GM23338 (cell line): ENCODE measurements around the gene PLA2G6. TPM values are rescaled to one million over a fixed set of nuclear protein-coding genes. Genes with fewer than 3 reads are reported as not detected.

Experiments used
- ATAC-seq: fragments of 200-7000 bp; cut with Tn5 transposase; 3 replicates; pipeline ENCODE4 v1.9.1; 2020
- DNase-seq: peaks from one replicate; pipeline ENCODE4 v3.0.0-alpha.2; 2015; ENCODE audit warnings: low spot score
- H2AFZ ChIP-seq: fragments of 200-600 bp; sonication (generic); 2 replicates; pipeline ENCODE4 v1.8.0; 2016; ENCODE audit warnings: antibody characterized with exemption, mild to moderate bottlenecking, moderate library complexity
- H3F3A ChIP-seq: fragments of 200-600 bp; sonication (generic); replicated peaks from 2 replicates; pipeline ENCODE4 v1.8.0; 2017; ENCODE audit warnings: antibody characterized with exemption, mixed run types, low read depth
- H3K27ac ChIP-seq: fragments of 200-600 bp; sonication (generic); 2 replicates; pipeline ENCODE4 v1.6.1; 2016; ENCODE audit warnings: low read depth
- H3K27me3 ChIP-seq: fragments of 200-600 bp; sonication (generic); 2 replicates; pipeline ENCODE4 v1.8.0; 2016; ENCODE audit warnings: mild to moderate bottlenecking, mixed run types, moderate library complexity; ENCODE audit not compliant: insufficient read depth
- H3K36me3 ChIP-seq: fragments of 200-600 bp; sonication (generic); 2 replicates; pipeline ENCODE4 v1.8.0; 2016; ENCODE audit warnings: mild to moderate bottlenecking; ENCODE audit not compliant: insufficient read depth
- H3K4me1 ChIP-seq: fragments of 200-600 bp; sonication (generic); 2 replicates; pipeline ENCODE4 v1.8.0; 2016; ENCODE audit warnings: mild to moderate bottlenecking, moderate library complexity; ENCODE audit not compliant: insufficient read depth
- H3K4me2 ChIP-seq: fragments of 200-600 bp; sonication (generic); 2 replicates; pipeline ENCODE4 v1.7.1; 2017; ENCODE audit warnings: mixed run types
- H3K4me3 ChIP-seq: fragments of 200-600 bp; sonication (generic); 2 replicates; pipeline ENCODE4 v1.6.1; 2016; ENCODE audit warnings: mixed run types
- H3K79me2 ChIP-seq: fragments of 200-600 bp; sonication (generic); replicated peaks from 2 replicates; pipeline ENCODE4 v1.8.0; 2017; ENCODE audit warnings: mild to moderate bottlenecking; ENCODE audit not compliant: insufficient read depth
- H3K9me2 ChIP-seq: fragments of 200-600 bp; sonication (generic); 2 replicates; pipeline ENCODE4 v1.8.0; 2017; ENCODE audit not compliant: insufficient read depth
- H4K20me1 ChIP-seq: fragments of 200-600 bp; sonication (generic); replicated peaks from 2 replicates; pipeline ENCODE4 v1.8.0; 2017; ENCODE audit warnings: mild to moderate bottlenecking; ENCODE audit not compliant: insufficient read depth
- H3K27ac Mint-ChIP-seq: 2 replicates; pipeline ENCODE4 v1.8.0; 2020; ENCODE audit warnings: inconsistent platforms, mild to moderate bottlenecking, moderate library complexity, mixed read lengths
- H3K27me3 Mint-ChIP-seq: 3 replicates; pipeline ENCODE4 v1.8.0; 2022; ENCODE audit warnings: low read depth, mild to moderate bottlenecking, moderate library complexity, mixed read lengths, inconsistent platforms; ENCODE audit not compliant: insufficient read depth, poor library complexity
- H3K36me3 Mint-ChIP-seq: 3 replicates; pipeline ENCODE4 v1.8.0; 2021; ENCODE audit warnings: low read depth, mild to moderate bottlenecking, inconsistent platforms, moderate library complexity, mixed read lengths
- H3K4me1 Mint-ChIP-seq: 3 replicates; pipeline ENCODE4 v1.8.0; 2020; ENCODE audit warnings: mild to moderate bottlenecking, inconsistent platforms, mixed read lengths
- H3K4me3 Mint-ChIP-seq: 3 replicates; pipeline ENCODE4 v1.8.0; 2021; ENCODE audit warnings: moderate library complexity, mild to moderate bottlenecking, inconsistent platforms, mixed read lengths
- H3K9me3 Mint-ChIP-seq: 3 replicates; pipeline ENCODE4 v1.8.0; 2020; ENCODE audit warnings: moderate library complexity, mild to moderate bottlenecking, inconsistent platforms, mixed read lengths
- CREB1 ChIP-seq: fragments of 250-450 bp; sonication (Bioruptor Pico); IDR thresholded peaks from 2 replicates; pipeline ENCODE4 v1.5.0; 2020; ENCODE audit warnings: low read depth, mild to moderate bottlenecking, moderate library complexity
- EZH2 ChIP-seq: fragments of 200-600 bp; sonication (generic); IDR thresholded peaks from one replicate; pipeline ENCODE4 v1.8.0; 2017; ENCODE audit warnings: antibody characterized with exemption, mild to moderate bottlenecking, low read depth; ENCODE audit not compliant: unreplicated experiment
- EZH2phosphoT487 ChIP-seq: fragments of 200-600 bp; sonication (generic); IDR thresholded peaks from one replicate; pipeline ENCODE4 v1.8.1; 2018; ENCODE audit warnings: antibody characterized with exemption; ENCODE audit not compliant: unreplicated experiment
- JUNB ChIP-seq: IDR thresholded peaks from one replicate; pipeline ENCODE4 v1.6.1; 2016; ENCODE audit warnings: antibody characterized with exemption; ENCODE audit not compliant: unreplicated experiment
- NANOG ChIP-seq: IDR thresholded peaks from 2 replicates; pipeline ENCODE4 v1.6.1; 2016; ENCODE audit warnings: antibody characterized with exemption, borderline replicate concordance
- REST ChIP-seq: IDR thresholded peaks from one replicate; pipeline ENCODE4 v1.6.1; 2018; ENCODE audit warnings: antibody characterized with exemption; ENCODE audit not compliant: unreplicated experiment
- ZNF331 ChIP-seq: fragments of 250-450 bp; sonication (Bioruptor Pico); IDR thresholded peaks from 2 replicates; pipeline ENCODE4 v1.5.0; 2020; ENCODE audit warnings: low read depth, mild to moderate bottlenecking, moderate library complexity
- polyA plus RNA-seq: library from polyadenylated mRNA; unstranded; fragments of >200 nt; fragmentation: Nextera tagmentation; extraction: Ambion mirVana; gene quantifications from 2 replicates; pipeline ENCODE4 v1.2.1, GENCODE V29; 2016
- total RNA-seq: library from RNA; depleted of rRNA; stranded (reverse); fragments of >200 nt; shearing (Covaris generic); gene quantifications from 2 replicates; pipeline ENCODE4 v1.2.3, GENCODE V29; 2014
- TF ChIP-seq, protein P1 (sequence below), 2 experiments: fragments of 200-600 bp in 1 of 2; sonication (generic) in 1 of 2; conservative IDR thresholded peaks; 2 replicates each; pipeline versions ENCODE4 v1.5.1 to v1.6.1; 2016 to 2017; ENCODE audit warnings: antibody characterized with exemption in 2 of 2, low read depth in 2 of 2, mild to moderate bottlenecking in 2 of 2, moderate library complexity in 1 of 2

The PLA2G6 gene
- total and polyA plus RNA-seq, 2 experiments from 2014 or later, result 4.5 to 12.6 TPM

- Mint-ChIP-seq H3K4me1 (peaks cover 6% of the 10 kb centered on the region; the same call in 2 of the 3 replicates), H3K27me3 (peaks cover 32% of the 10 kb centered on the region), H3K27ac (no peak overlapping the region), H3K9me3 (no peaks in the 10 kb centered on the region), H3K4me3 (no peak overlapping the region), H3K36me3 (no peaks in the 10 kb centered on the region; the same call in 2 of the 3 replicates)
- peak overlapping the region; percentile 51 for H3K4me3 ChIP-seq
- no peak for TF ChIP-seq EZH2
- TF ChIP-seq JUNB, result no peak
- TF ChIP-seq, protein P1, sequence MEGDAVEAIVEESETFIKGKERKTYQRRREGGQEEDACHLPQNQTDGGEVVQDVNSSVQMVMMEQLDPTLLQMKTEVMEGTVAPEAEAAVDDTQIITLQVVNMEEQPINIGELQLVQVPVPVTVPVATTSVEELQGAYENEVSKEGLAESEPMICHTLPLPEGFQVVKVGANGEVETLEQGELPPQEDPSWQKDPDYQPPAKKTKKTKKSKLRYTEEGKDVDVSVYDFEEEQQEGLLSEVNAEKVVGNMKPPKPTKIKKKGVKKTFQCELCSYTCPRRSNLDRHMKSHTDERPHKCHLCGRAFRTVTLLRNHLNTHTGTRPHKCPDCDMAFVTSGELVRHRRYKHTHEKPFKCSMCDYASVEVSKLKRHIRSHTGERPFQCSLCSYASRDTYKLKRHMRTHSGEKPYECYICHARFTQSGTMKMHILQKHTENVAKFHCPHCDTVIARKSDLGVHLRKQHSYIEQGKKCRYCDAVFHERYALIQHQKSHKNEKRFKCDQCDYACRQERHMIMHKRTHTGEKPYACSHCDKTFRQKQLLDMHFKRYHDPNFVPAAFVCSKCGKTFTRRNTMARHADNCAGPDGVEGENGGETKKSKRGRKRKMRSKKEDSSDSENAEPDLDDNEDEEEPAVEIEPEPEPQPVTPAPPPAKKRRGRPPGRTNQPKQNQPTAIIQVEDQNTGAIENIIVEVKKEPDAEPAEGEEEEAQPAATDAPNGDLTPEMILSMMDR (conservative IDR thresholded peaks at IDR 0.05; ENCODE audit: low read depth in 2 of 2), result 0 out of 4 replicates have a peak, but pooled peaks of 1 of the 2 experiments have one; percentile 0
- H3F3A ChIP-seq, result no peaks in the 10 kb centered on the region
- H3K79me2 ChIP-seq, result no peaks in the 10 kb centered on the region
- H2AFZ ChIP-seq, result no peak overlapping the region; the same call in 1 of the 2 replicates
- no peak overlapping the region for H3K27ac ChIP-seq
- no peaks in the 10 kb centered on the region for H3K36me3 ChIP-seq
- H3K4me2 ChIP-seq, result peak overlapping the region; percentile 78
- DNase-seq (peak; percentile 58), ATAC-seq (peak; percentile 3; the same call in 2 of the 3 replicates)
- H3K9me2 ChIP-seq, result no peaks in the 10 kb centered on the region
- peaks cover 25% of the 10 kb centered on the region; the same call in 1 of the 2 replicates for H3K4me1 ChIP-seq
- peaks cover 38% of the 10 kb centered on the region for H3K27me3 ChIP-seq
- H4K20me1 ChIP-seq, result no peaks in the 10 kb centered on the region; the same call in 1 of the 2 replicates
These were observed 99.4 kb downstream of the PLA2G6 start for GRCh38 chr22:38081941-38082828.

GRCh38 chr22:38081636-38081940, 100.0 kb downstream of the PLA2G6 start:
- Histone ChIP-seq H4K20me1 (no peaks in the 10 kb centered on the region; the same call in 1 of the 2 replicates), H3F3A (no peaks in the 10 kb centered on the region), H3K4me3 (peak overlapping the region; percentile 51), H3K9me2 (no peaks in the 10 kb centered on the region), H3K79me2 (no peaks in the 10 kb centered on the region), H2AFZ (no peak overlapping the region), H3K4me1 (peaks cover 25% of the 10 kb centered on the region; the same call in 1 of the 2 replicates), H3K4me2 (peak overlapping the region; percentile 78), H3K36me3 (no peaks in the 10 kb centered on the region), H3K27me3 (peaks cover 38% of the 10 kb centered on the region), H3K27ac (no peak overlapping the region)
- ATAC-seq (no peak), DNase-seq (no peak)
- peaks cover 6% of the 10 kb centered on the region; the same call in 2 of the 3 replicates for H3K4me1 Mint-ChIP-seq
- no peak overlapping the region for H3K4me3 Mint-ChIP-seq
- H3K27me3 Mint-ChIP-seq, result peaks cover 32% of the 10 kb centered on the region
- H3K9me3 Mint-ChIP-seq, result no peaks in the 10 kb centered on the region
- H3K27ac Mint-ChIP-seq, result no peak overlapping the region
- H3K36me3 Mint-ChIP-seq, result no peaks in the 10 kb centered on the region; the same call in 2 of the 3 replicates
- TF ChIP-seq NANOG (no peak), EZH2phosphoT487 (no peak), ZNF331 (no peak), EZH2 (peak; percentile 18), REST (no peak), JUNB (no peak), CREB1 (CRISPR knock-in tag) (no peak)
- TF ChIP-seq, protein P1 (conservative IDR thresholded peaks at IDR 0.05; ENCODE audit: low read depth in 2 of 2), result no peak
